Measurements from ENCODE around the gene POU2F3.

Gene POU2F3

DNA sequence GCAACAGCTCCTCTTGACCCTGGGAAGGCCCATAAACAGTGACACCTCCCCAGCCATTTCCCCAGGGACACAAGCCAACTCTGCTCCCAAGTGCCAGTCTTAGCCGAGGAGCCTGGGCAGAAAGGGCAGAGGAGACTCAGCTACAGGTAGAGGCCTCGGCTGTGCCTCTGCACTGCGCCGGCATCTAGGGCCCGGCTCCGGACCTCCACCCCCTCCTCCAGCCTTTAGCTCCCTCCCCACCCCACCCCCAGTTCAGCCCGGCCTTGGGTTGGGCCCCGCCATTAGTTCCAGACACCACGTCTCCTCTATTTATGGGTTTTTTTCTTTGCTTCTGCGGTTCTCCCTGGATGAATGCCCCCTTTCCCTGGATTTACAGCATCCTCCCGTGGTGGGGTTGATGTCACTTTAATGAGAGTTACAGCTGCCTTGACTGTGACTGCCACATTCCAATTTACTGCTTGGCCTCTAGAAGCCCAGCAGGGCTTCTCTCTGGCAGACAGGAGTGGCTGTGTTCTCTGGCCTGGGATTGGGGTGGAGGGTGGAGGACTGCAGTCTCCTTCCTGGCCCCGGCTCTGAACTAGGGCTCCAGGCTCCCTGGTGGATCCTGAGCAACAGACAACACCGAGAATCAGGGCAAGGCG, 42.6 kb upstream of the POU2F3 start:
- TF ChIP-seq, protein P1, sequence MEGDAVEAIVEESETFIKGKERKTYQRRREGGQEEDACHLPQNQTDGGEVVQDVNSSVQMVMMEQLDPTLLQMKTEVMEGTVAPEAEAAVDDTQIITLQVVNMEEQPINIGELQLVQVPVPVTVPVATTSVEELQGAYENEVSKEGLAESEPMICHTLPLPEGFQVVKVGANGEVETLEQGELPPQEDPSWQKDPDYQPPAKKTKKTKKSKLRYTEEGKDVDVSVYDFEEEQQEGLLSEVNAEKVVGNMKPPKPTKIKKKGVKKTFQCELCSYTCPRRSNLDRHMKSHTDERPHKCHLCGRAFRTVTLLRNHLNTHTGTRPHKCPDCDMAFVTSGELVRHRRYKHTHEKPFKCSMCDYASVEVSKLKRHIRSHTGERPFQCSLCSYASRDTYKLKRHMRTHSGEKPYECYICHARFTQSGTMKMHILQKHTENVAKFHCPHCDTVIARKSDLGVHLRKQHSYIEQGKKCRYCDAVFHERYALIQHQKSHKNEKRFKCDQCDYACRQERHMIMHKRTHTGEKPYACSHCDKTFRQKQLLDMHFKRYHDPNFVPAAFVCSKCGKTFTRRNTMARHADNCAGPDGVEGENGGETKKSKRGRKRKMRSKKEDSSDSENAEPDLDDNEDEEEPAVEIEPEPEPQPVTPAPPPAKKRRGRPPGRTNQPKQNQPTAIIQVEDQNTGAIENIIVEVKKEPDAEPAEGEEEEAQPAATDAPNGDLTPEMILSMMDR (IDR thresholded peaks at IDR 0.05; ENCODE audit: borderline replicate concordance, insufficient read depth, low read depth, low read length) = no peak
- no peak overlapping the region for H3K4me3 ChIP-seq (ENCODE audit: low read depth, low read length)

DNA sequence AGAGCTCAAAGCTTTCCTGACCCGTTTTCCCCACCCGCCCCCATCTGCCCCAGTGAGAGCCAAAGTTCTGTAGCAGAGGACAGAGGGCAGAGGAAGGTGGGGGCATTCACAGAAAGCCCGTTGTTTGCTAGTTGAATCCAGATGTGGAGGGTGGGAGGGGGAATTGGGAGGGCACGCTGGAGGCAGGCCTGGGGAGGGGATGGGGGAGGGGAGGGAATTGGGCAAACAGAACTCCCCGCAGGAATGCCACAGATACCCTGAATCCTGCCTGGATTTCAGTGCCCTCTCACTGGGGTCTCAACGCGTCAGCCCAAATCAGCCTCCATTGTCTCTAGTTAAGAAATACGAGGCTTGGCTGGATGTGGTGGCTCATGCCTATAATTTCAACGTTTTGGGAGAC, 42.0 kb upstream of the POU2F3 start:
- TF ChIP-seq, protein P1 (IDR thresholded peaks at IDR 0.05; ENCODE audit: borderline replicate concordance, insufficient read depth, low read depth, low read length) = no peak
- H3K4me3 ChIP-seq (ENCODE audit: low read depth, low read length) = no peak overlapping the region

- H3K4me3 ChIP-seq (ENCODE audit: low read depth, low read length) = no peak overlapping the region
- TF ChIP-seq, protein P1 (IDR thresholded peaks at IDR 0.05; ENCODE audit: borderline replicate concordance, insufficient read depth, low read depth, low read length) = no peak
Observed at GRCh38 chr11:120198403-120198786, 41.5 kb upstream of the POU2F3 start.

GRCh38 chr11:120198787-120199469, 41.0 kb upstream of the POU2F3 start:
- no peak overlapping the region for H3K4me3 ChIP-seq (ENCODE audit: low read depth, low read length)
- TF ChIP-seq, protein P1 (IDR thresholded peaks at IDR 0.05; ENCODE audit: borderline replicate concordance, insufficient read depth, low read depth, low read length) = no peak

GRCh38 chr11:120199613-120200012, 40.3 kb upstream of the POU2F3 start:
- TF ChIP-seq, protein P1 (IDR thresholded peaks at IDR 0.05; ENCODE audit: borderline replicate concordance, insufficient read depth, low read depth, low read length) = no peak
- no peak overlapping the region for H3K4me3 ChIP-seq (ENCODE audit: low read depth, low read length)

- H3K4me3 ChIP-seq (ENCODE audit: low read depth, low read length) = no peak overlapping the region
- TF ChIP-seq, protein P1 (IDR thresholded peaks at IDR 0.05; ENCODE audit: borderline replicate concordance, insufficient read depth, low read depth, low read length) = no peak
Observed at GRCh38 chr11:120200677-120201076, 39.3 kb upstream of the POU2F3 start.

DNA sequence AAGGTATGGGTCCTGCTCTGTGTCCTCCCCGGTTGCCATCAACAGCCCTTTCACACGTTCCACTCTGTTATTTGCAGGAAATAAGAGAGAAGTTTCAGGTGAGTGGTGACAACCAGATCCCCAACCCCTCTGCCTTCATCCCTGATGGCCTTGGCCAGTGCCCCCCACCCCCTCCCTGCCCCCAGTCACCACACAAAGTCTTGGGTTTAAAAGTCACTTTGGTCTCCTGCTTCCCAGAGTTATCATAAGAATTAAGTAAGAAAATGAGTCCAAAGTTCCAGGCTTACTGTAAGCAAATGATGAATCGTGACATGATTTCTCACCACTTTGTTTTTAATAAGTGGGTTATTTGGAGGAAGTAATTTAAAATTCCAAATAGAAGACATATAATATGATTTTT, 38.3 kb upstream of the POU2F3 start:
- TF ChIP-seq, protein P1 (IDR thresholded peaks at IDR 0.05; ENCODE audit: borderline replicate concordance, insufficient read depth, low read depth, low read length) = no peak
- H3K4me3 ChIP-seq (ENCODE audit: low read depth, low read length) = no peak overlapping the region

Data from GM12875 (cell line).